Karpas-422 (cell line): ENCODE data around the gene FARS2. TPM values are rescaled to one million over a fixed set of nuclear protein-coding genes. Genes with fewer than 3 reads are reported as not detected.
"Not testable (repeated sequence)": the region's sequence is repeated elsewhere in the genome, so short reads cannot be mapped to it uniquely, and the experiment has no call there.

Experiments
- DNase-seq: peaks from one replicate; pipeline ENCODE4 v3.0.0-alpha.2; 2015
- H2AFZ ChIP-seq: fragments of 200-600 bp; sonication (generic); 2 replicates; pipeline ENCODE4 v1.6.1; 2014; ENCODE audit warnings: antibody characterized with exemption, low read length, mixed read lengths
- H3K27ac ChIP-seq: fragments of 200-600 bp; sonication (generic); 2 replicates; pipeline ENCODE4 v1.5.1; 2014; ENCODE audit warnings: mild to moderate bottlenecking, low read length, moderate library complexity
- H3K27me3 ChIP-seq: fragments of 200-600 bp; sonication (generic); 2 replicates; pipeline ENCODE4 v1.6.1; 2014; ENCODE audit warnings: low read length, mixed read lengths
- H3K36me3 ChIP-seq: fragments of 200-600 bp; sonication (generic); 2 replicates; pipeline ENCODE4 v1.6.1; 2014; ENCODE audit warnings: low read length, mixed read lengths; ENCODE audit not compliant: insufficient read depth
- H3K4me1 ChIP-seq: fragments of 200-600 bp; sonication (generic); 2 replicates; pipeline ENCODE4 v1.6.1; 2014; ENCODE audit warnings: mild to moderate bottlenecking, low read length, mixed read lengths
- H3K4me2 ChIP-seq: fragments of 200-600 bp; sonication (generic); 2 replicates; pipeline ENCODE4 v1.6.1; 2014; ENCODE audit warnings: low read length, low read depth, mild to moderate bottlenecking; ENCODE audit not compliant: poor library complexity, severe bottlenecking
- H3K4me3 ChIP-seq: fragments of 200-600 bp; sonication (generic); 2 replicates; pipeline ENCODE4 v1.5.1; 2014; ENCODE audit warnings: mild to moderate bottlenecking, antibody characterized with exemption, low read length, mixed read lengths
- H3K79me2 ChIP-seq: fragments of 200-600 bp; sonication (generic); 2 replicates; pipeline ENCODE4 v1.6.1; 2014; ENCODE audit warnings: mild to moderate bottlenecking, low read length, mixed read lengths
- H3K9ac ChIP-seq: fragments of 200-600 bp; sonication (generic); 2 replicates; pipeline ENCODE4 v1.6.0; 2014; ENCODE audit warnings: low read length
- H3K9me2 ChIP-seq: fragments of 200-600 bp; sonication (generic), shearing (Covaris generic); replicated peaks from 2 replicates; pipeline ENCODE4 v1.6.0; 2014; ENCODE audit warnings: mild to moderate bottlenecking, low read length, moderate library complexity; ENCODE audit not compliant: insufficient read depth
- H3K9me3 ChIP-seq: fragments of 300-700, 200-600 bp; sonication (generic); 2 replicates; pipeline ENCODE4 v1.6.1; 2014; ENCODE audit warnings: low read length, mixed read lengths
- H4K20me1 ChIP-seq: fragments of 200-600 bp; sonication (generic); 2 replicates; pipeline ENCODE4 v1.6.1; 2014; ENCODE audit warnings: mild to moderate bottlenecking, antibody characterized with exemption, low read length, low read depth; ENCODE audit not compliant: insufficient read depth
- total RNA-seq: library from RNA; depleted of rRNA; stranded (reverse); fragments of >200 nt; shearing (Covaris generic); gene quantifications from 2 replicates; pipeline ENCODE4 v1.2.3, GENCODE V29; 2014; ENCODE audit warnings: low replicate concordance

The FARS2 gene
- total RNA-seq, 1 experiment from 2014 or later, result 9.0 TPM

- Histone ChIP-seq H3K27me3 (no peaks in the 10 kb centered on the region), H3K27ac (peak overlapping the region; percentile 68; the same call in 1 of the 2 replicates), H2AFZ (no peak overlapping the region), H3K9me2 (no peaks in the 10 kb centered on the region), H3K9ac (no peak overlapping the region), H3K4me2 (no peak overlapping the region), H4K20me1 (no peaks in the 10 kb centered on the region), H3K4me3 (no peak overlapping the region), H3K4me1 (peaks cover 73% of the 10 kb centered on the region), H3K36me3 (no peaks in the 10 kb centered on the region), H3K9me3 (no peaks in the 10 kb centered on the region), H3K79me2 (no peaks in the 10 kb centered on the region)
- DNase-seq, result no peak
Measured at GRCh38 chr6:5783584-5784089, 522.3 kb downstream of the FARS2 start.

- H3K4me2 ChIP-seq, result peak overlapping the region; percentile 49
- H3K79me2 ChIP-seq, result no peaks in the 10 kb centered on the region
- no peaks in the 10 kb centered on the region for H4K20me1 ChIP-seq
- H2AFZ ChIP-seq, result no peak overlapping the region
- H3K4me1 ChIP-seq, result peaks cover 71% of the 10 kb centered on the region
- H3K9ac ChIP-seq, result 0 out of 2 replicates have a peak overlapping the region, but pooled peaks have one; percentile 10
- H3K27ac ChIP-seq, result peak overlapping the region; percentile 84; the same call in 1 of the 2 replicates
- no peaks in the 10 kb centered on the region for H3K27me3 ChIP-seq
- no peaks in the 10 kb centered on the region for H3K9me2 ChIP-seq
- H3K4me3 ChIP-seq, result no peak overlapping the region
- DNase-seq, result no peak
- H3K36me3 ChIP-seq, result no peaks in the 10 kb centered on the region
- H3K9me3 ChIP-seq, result no peaks in the 10 kb centered on the region
Measured at GRCh38 chr6:5785249-5785648, 523.9 kb downstream of the FARS2 start.

GRCh38 chr6:5786321-5786968 lies 525.1 kb downstream of the FARS2 start:
- Histone ChIP-seq H3K4me1 (peaks cover 71% of the 10 kb centered on the region), H3K36me3 (no peaks in the 10 kb centered on the region), H3K9me2 (no peaks in the 10 kb centered on the region), H3K9ac (peak overlapping the region; percentile 43), H3K9me3 (no peaks in the 10 kb centered on the region), H3K27ac (peak overlapping the region; percentile 84), H3K79me2 (no peaks in the 10 kb centered on the region), H4K20me1 (no peaks in the 10 kb centered on the region), H2AFZ (0 out of 2 replicates have a peak overlapping the region, but pooled peaks have one; percentile 39), H3K4me3 (peak overlapping the region; percentile 35; the same call in 1 of the 2 replicates), H3K4me2 (peak overlapping the region; percentile 49), H3K27me3 (no peaks in the 10 kb centered on the region)
- peak; percentile 63 for DNase-seq

- Histone ChIP-seq H3K27ac (peak overlapping the region; percentile 84), H3K9ac (peak overlapping the region; percentile 43), H3K27me3 (no peaks in the 10 kb centered on the region), H3K9me2 (no peaks in the 10 kb centered on the region), H3K4me1 (peaks cover 69% of the 10 kb centered on the region), H3K79me2 (no peaks in the 10 kb centered on the region), H4K20me1 (no peaks in the 10 kb centered on the region), H3K4me2 (peak overlapping the region; percentile 49), H3K36me3 (no peaks in the 10 kb centered on the region), H2AFZ (0 out of 2 replicates have a peak overlapping the region, but pooled peaks have one; percentile 39), H3K9me3 (no peaks in the 10 kb centered on the region), H3K4me3 (peak overlapping the region; percentile 35; the same call in 1 of the 2 replicates)
- DNase-seq, result peak; percentile 65
Measured at GRCh38 chr6:5786969-5787720, 525.8 kb downstream of the FARS2 start.

GRCh38 chr6:5789426-5789825 lies 528.1 kb downstream of the FARS2 start:
- H3K4me1 ChIP-seq, result peaks cover 48% of the 10 kb centered on the region
- DNase-seq, result peak; percentile 33
- not testable (repeated sequence) for H3K79me2 ChIP-seq, H3K27me3 ChIP-seq, H3K9me2 ChIP-seq, H3K4me2 ChIP-seq, H3K4me3 ChIP-seq, H3K36me3 ChIP-seq, H3K9me3 ChIP-seq, H3K27ac ChIP-seq, H4K20me1 ChIP-seq, H3K9ac ChIP-seq
- H2AFZ ChIP-seq, result 0 out of 2 replicates have a peak overlapping the region, but pooled peaks have one; percentile 21

- H3K36me3 ChIP-seq, H3K4me3 ChIP-seq, H3K9me2 ChIP-seq: not testable (repeated sequence)
Measured at GRCh38 chr6:5796555-5796954, 535.2 kb downstream of the FARS2 start.

GRCh38 chr6:5806406-5806805 lies 545.1 kb downstream of the FARS2 start:
- H4K20me1 ChIP-seq, H3K9me3 ChIP-seq, H2AFZ ChIP-seq, H3K36me3 ChIP-seq, H3K4me1 ChIP-seq, H3K9me2 ChIP-seq, H3K4me2 ChIP-seq, H3K27ac ChIP-seq, H3K4me3 ChIP-seq, DNase-seq, H3K9ac ChIP-seq, H3K79me2 ChIP-seq, H3K27me3 ChIP-seq: not testable (repeated sequence)

More at GRCh38 chr6:5796555-5796954, 535.2 kb downstream of the FARS2 start:
- H3K9ac ChIP-seq, DNase-seq, H4K20me1 ChIP-seq, H3K9me3 ChIP-seq, H3K27me3 ChIP-seq, H3K4me1 ChIP-seq, H2AFZ ChIP-seq, H3K27ac ChIP-seq, H3K79me2 ChIP-seq, H3K4me2 ChIP-seq: not testable (repeated sequence)

- no peak for DNase-seq
- H2AFZ ChIP-seq, result no peak overlapping the region
- no peak overlapping the region for H3K9ac ChIP-seq
- H3K27me3 ChIP-seq, result no peaks in the 10 kb centered on the region
- no peak overlapping the region for H3K27ac ChIP-seq
- no peak overlapping the region for H3K4me2 ChIP-seq
- H4K20me1 ChIP-seq, result no peaks in the 10 kb centered on the region
- H3K79me2 ChIP-seq, result no peaks in the 10 kb centered on the region
- H3K4me3 ChIP-seq, result no peak overlapping the region
- H3K9me2 ChIP-seq, result no peaks in the 10 kb centered on the region
- H3K9me3 ChIP-seq, result 0 out of 2 replicates have a peak, but pooled peaks cover 3% of the 10 kb centered on the region
- H3K4me1 ChIP-seq, result no peaks in the 10 kb centered on the region
- no peaks in the 10 kb centered on the region for H3K36me3 ChIP-seq
Measured at GRCh38 chr6:5809450-5809849, 548.1 kb downstream of the FARS2 start.
